OCI-LY7 (cell line): ENCODE results near the gene GRK4. TPM values are rescaled to one million over a fixed set of nuclear protein-coding genes. Genes with fewer than 3 reads are reported as not detected.
A peak's percentile ranks its signal among the peaks of the same experiment; 100 is the strongest.

Source experiments
- BruUV-seq: library from RNA; stranded (reverse); fragments of 400-500 nt; replicated peaks from 2 replicates; lab custom pipeline; 2021; lab: Mats Ljungman, UMichigan
- CTCF ChIA-PET: fragments of 300-600 bp; sonication (Branson Sonifier 250); formaldehyde crosslinking; loops from one replicate; lab custom pipeline; 2022; ENCODE audit warnings: antibody characterized with exemption; ENCODE audit not compliant: unreplicated experiment; lab: Charles Lee
- POLR2A ChIA-PET: fragments of 300-600 bp; sonication (Branson Sonifier 250); formaldehyde crosslinking; loops from one replicate; lab custom pipeline; 2022; ENCODE audit warnings: antibody characterized with exemption; lab: Charles Lee
- DNase-seq: peaks from one replicate; pipeline ENCODE4 v3.0.0-alpha.2; 2015; ENCODE audit warnings: low spot score
- H2AFZ ChIP-seq: fragments of 200-600 bp; sonication (generic), shearing (Covaris generic); 2 replicates; pipeline ENCODE4 v1.6.1; 2014; ENCODE audit warnings: mild to moderate bottlenecking, antibody characterized with exemption, low read length, moderate library complexity
- H3K27ac ChIP-seq: fragments of 200-600 bp; sonication (generic); 2 replicates; pipeline ENCODE4 v1.5.1; 2014; ENCODE audit warnings: mixed run types, low read depth, mild to moderate bottlenecking, moderate library complexity, low read length, inconsistent platforms; ENCODE audit not compliant: poor library complexity, severe bottlenecking
- H3K36me3 ChIP-seq: fragments of 200-600 bp; sonication (generic); 2 replicates; pipeline ENCODE4 v1.6.1; 2014; ENCODE audit warnings: mild to moderate bottlenecking, antibody characterized with exemption, low read length, moderate library complexity, mixed read lengths; ENCODE audit not compliant: insufficient read depth
- H3K4me1 ChIP-seq: fragments of 200-600 bp; sonication (generic); 2 replicates; pipeline ENCODE4 v1.5.1; 2014; ENCODE audit warnings: mild to moderate bottlenecking, low read length; ENCODE audit not compliant: insufficient read depth, poor library complexity, severe bottlenecking
- H3K4me2 ChIP-seq: fragments of 200-600 bp; sonication (generic); 2 replicates; pipeline ENCODE4 v1.6.1; 2014; ENCODE audit warnings: mild to moderate bottlenecking, low read length
- H3K4me3 ChIP-seq: fragments of 200-600 bp; sonication (generic); 2 replicates; pipeline ENCODE4 v1.5.1; 2014; ENCODE audit warnings: mild to moderate bottlenecking, low read depth, low read length; ENCODE audit not compliant: poor library complexity, severe bottlenecking
- H3K79me2 ChIP-seq: fragments of 200-600 bp; sonication (generic); 2 replicates; pipeline ENCODE4 v1.6.1; 2016; ENCODE audit warnings: low read depth, mild to moderate bottlenecking, low read length, moderate library complexity, mixed read lengths; ENCODE audit not compliant: insufficient read depth
- H3K9me2 ChIP-seq: fragments of 200-600 bp; sonication (generic); 2 replicates; pipeline ENCODE4 v1.6.1; 2016; ENCODE audit warnings: mild to moderate bottlenecking, low read length, mixed read lengths; ENCODE audit not compliant: insufficient read depth
- H3K9me3 ChIP-seq: fragments of 200-600 bp; sonication (generic); 2 replicates; pipeline ENCODE4 v1.6.1; 2014; ENCODE audit warnings: mild to moderate bottlenecking, mixed run types, low read length, mixed read lengths
- H4K20me1 ChIP-seq: fragments of 200-600 bp; sonication (generic); 2 replicates; pipeline ENCODE4 v1.6.1; 2014; ENCODE audit warnings: mild to moderate bottlenecking, antibody characterized with exemption, low read length, moderate library complexity, mixed read lengths; ENCODE audit not compliant: insufficient read depth
- CTCF ChIP-seq: fragments of 200-600 bp; sonication (generic); conservative IDR thresholded peaks from 2 replicates; pipeline ENCODE4 v1.5.1; 2014; ENCODE audit warnings: mild to moderate bottlenecking, antibody characterized with exemption, low read length, moderate library complexity, mixed read lengths
- EZH2phosphoT487 ChIP-seq: fragments of 200-600 bp; sonication (generic); IDR thresholded peaks from 2 replicates; pipeline ENCODE4 v1.6.1; 2018; ENCODE audit warnings: low read depth, borderline replicate concordance, mild to moderate bottlenecking, mixed run types, antibody characterized with exemption, low read length, moderate library complexity, mixed read lengths
- intact Hi-C: fragments of 100-400 bp; cut with micrococcal nuclease; formaldehyde crosslinking; loops from one replicate; pipeline ENCODE4 v1.10.0; 2022; ENCODE audit not compliant: unreplicated experiment
- total RNA-seq, 2 experiments: library from RNA; depleted of rRNA in 1 of 2; stranded (reverse); fragments of >200 nt in 1 of 2; shearing (Covaris generic) in 1 of 2; gene quantifications; 2 replicates each; pipeline ENCODE4 v1.2.3, GENCODE V29; 2014 to 2022

GRK4 gene
- total RNA-seq, 2 experiments from 2014 or later, result 6.5 to 9.1 TPM

- no peak overlapping the region for H3K4me3 ChIP-seq
- no TSS peak for BruUV-seq
- no peak overlapping the region for H3K27ac ChIP-seq
- ChIA-PET POLR2A (interaction anchor here (0.6 kb wide), 1 partner anchor 14 kb away, joined by 4 read pairs; no protein-coding TSS in a partner anchor), CTCF (no interaction called here)
- no peaks in the 10 kb centered on the region for H3K9me3 ChIP-seq
- DNase-seq, result no peak
- H3K79me2 ChIP-seq, result no peaks in the 10 kb centered on the region
- no peaks in the 10 kb centered on the region for H4K20me1 ChIP-seq
- no peak overlapping the region for H3K4me2 ChIP-seq
- intact Hi-C loops, result loop anchor here (5.0 to 10.0 kb wide), 4 partner anchors 78 to 465 kb away; partner anchors contain the start of gene RNF4
- no peak overlapping the region for H2AFZ ChIP-seq
- peaks cover 30% of the 10 kb centered on the region for H3K36me3 ChIP-seq
- H3K9me2 ChIP-seq, result no peaks in the 10 kb centered on the region
- H3K4me1 ChIP-seq, result peaks cover 30% of the 10 kb centered on the region
- no peak for TF ChIP-seq CTCF
- no peak for TF ChIP-seq EZH2phosphoT487
Measured at GRCh38 chr4:2930135-2930757, 33.1 kb upstream of the GRK4 start.

- Histone ChIP-seq H3K79me2 (no peaks in the 10 kb centered on the region), H3K4me2 (peak overlapping the region; percentile 74), H3K9me2 (no peaks in the 10 kb centered on the region), H4K20me1 (no peaks in the 10 kb centered on the region), H3K27ac (peak overlapping the region; percentile 61), H3K9me3 (no peaks in the 10 kb centered on the region), H2AFZ (no peak overlapping the region), H3K4me3 (peak overlapping the region; percentile 23), H3K36me3 (peaks cover 30% of the 10 kb centered on the region), H3K4me1 (peaks cover 36% of the 10 kb centered on the region)
- ChIA-PET CTCF (no interaction called here), POLR2A (interaction anchor here (0.5 to 0.6 kb wide), 2 partner anchors 13 to 400 kb away, joined by 3 to 4 read pairs; no protein-coding TSS in a partner anchor)
- intact Hi-C loops, result loop anchor here (1.0 to 10.0 kb wide), 5 partner anchors 79 to 466 kb away; partner anchors contain the start of gene RNF4
- BruUV-seq, result TSS peak; percentile 63
- TF ChIP-seq EZH2phosphoT487 (no peak), CTCF (peak; percentile 33; the same call in 1 of the 2 replicates)
- no peak for DNase-seq
Measured at GRCh38 chr4:2930758-2931511, 32.4 kb upstream of the GRK4 start.
